Measurements from ENCODE around the gene PEX26. TPM values are rescaled to one million over a fixed set of nuclear protein-coding genes. Genes with fewer than 3 reads are reported as not detected.

The PEX26 gene
- total RNA-seq, 1 donor from 2014 or later: 50.1 TPM

GRCh38 chr22:18095101-18095805, 17.5 kb downstream of the PEX26 start:
- Mint-ChIP-seq H3K27ac (no peak overlapping the region), H3K27me3 (no peaks in the 10 kb centered on the region), H3K4me1 (ENCODE audit: low read depth) (peaks cover 4% of the 10 kb centered on the region), H3K9me3 (ENCODE audit: low read depth) (no peaks in the 10 kb centered on the region), H3K4me3 (ENCODE audit: low read depth) (no peak overlapping the region), H3K36me3 (ENCODE audit: insufficient read depth) (peaks cover 10% of the 10 kb centered on the region)
- no peak for DNase-seq (ENCODE audit: low spot score, unreplicated experiment)
- no peak for TF ChIP-seq CTCF (IDR thresholded peaks at IDR 0.05; ENCODE audit: unreplicated experiment)

- H3K9me3 Mint-ChIP-seq (ENCODE audit: low read depth): no peaks in the 10 kb centered on the region
- H3K27ac Mint-ChIP-seq: no peak overlapping the region
- no peaks in the 10 kb centered on the region for H3K27me3 Mint-ChIP-seq
- no peak overlapping the region for H3K4me3 Mint-ChIP-seq (ENCODE audit: low read depth)
- no peak for TF ChIP-seq CTCF (IDR thresholded peaks at IDR 0.05; ENCODE audit: unreplicated experiment)
- peaks cover 4% of the 10 kb centered on the region for H3K4me1 Mint-ChIP-seq (ENCODE audit: low read depth)
- DNase-seq (ENCODE audit: low spot score, unreplicated experiment): no peak
- H3K36me3 Mint-ChIP-seq (ENCODE audit: insufficient read depth): peaks cover 8% of the 10 kb centered on the region
These were observed 19.0 kb downstream of the PEX26 start for GRCh38 chr22:18096823-18097222.

- H3K36me3 Mint-ChIP-seq (ENCODE audit: insufficient read depth): peaks cover 8% of the 10 kb centered on the region
- no peaks in the 10 kb centered on the region for H3K9me3 Mint-ChIP-seq (ENCODE audit: low read depth)
- H3K27ac Mint-ChIP-seq: no peak overlapping the region
- no peak for TF ChIP-seq CTCF (IDR thresholded peaks at IDR 0.05; ENCODE audit: unreplicated experiment)
- H3K4me3 Mint-ChIP-seq (ENCODE audit: low read depth): no peak overlapping the region
- no peaks in the 10 kb centered on the region for H3K27me3 Mint-ChIP-seq
- H3K4me1 Mint-ChIP-seq (ENCODE audit: low read depth): no peaks in the 10 kb centered on the region
- no peak for DNase-seq (ENCODE audit: low spot score, unreplicated experiment)
These were observed 23.0 kb downstream of the PEX26 start for GRCh38 chr22:18100781-18101180.

- no peak for DNase-seq (ENCODE audit: low spot score, unreplicated experiment)
- H3K4me3 Mint-ChIP-seq (ENCODE audit: low read depth): no peak overlapping the region
- peaks cover 3% of the 10 kb centered on the region for H3K27me3 Mint-ChIP-seq
- TF ChIP-seq CTCF (IDR thresholded peaks at IDR 0.05; ENCODE audit: unreplicated experiment): no peak
- H3K9me3 Mint-ChIP-seq (ENCODE audit: low read depth): no peaks in the 10 kb centered on the region
- no peak overlapping the region for H3K27ac Mint-ChIP-seq
- peaks cover 11% of the 10 kb centered on the region for H3K36me3 Mint-ChIP-seq (ENCODE audit: insufficient read depth)
- no peaks in the 10 kb centered on the region for H3K4me1 Mint-ChIP-seq (ENCODE audit: low read depth)
These were observed 23.7 kb downstream of the PEX26 start for GRCh38 chr22:18101536-18101935.

- no peak overlapping the region for H3K4me3 Mint-ChIP-seq (ENCODE audit: low read depth)
- H3K4me1 Mint-ChIP-seq (ENCODE audit: low read depth): no peaks in the 10 kb centered on the region
- TF ChIP-seq CTCF (IDR thresholded peaks at IDR 0.05; ENCODE audit: unreplicated experiment): no peak
- H3K36me3 Mint-ChIP-seq (ENCODE audit: insufficient read depth): peaks cover 11% of the 10 kb centered on the region
- no peaks in the 10 kb centered on the region for H3K9me3 Mint-ChIP-seq (ENCODE audit: low read depth)
- peaks cover 5% of the 10 kb centered on the region for H3K27me3 Mint-ChIP-seq
- H3K27ac Mint-ChIP-seq: no peak overlapping the region
- DNase-seq (ENCODE audit: low spot score, unreplicated experiment): no peak
These were observed 25.9 kb downstream of the PEX26 start for GRCh38 chr22:18103527-18104269.
